Measurements from ENCODE around the gene RNF182.

DNA sequence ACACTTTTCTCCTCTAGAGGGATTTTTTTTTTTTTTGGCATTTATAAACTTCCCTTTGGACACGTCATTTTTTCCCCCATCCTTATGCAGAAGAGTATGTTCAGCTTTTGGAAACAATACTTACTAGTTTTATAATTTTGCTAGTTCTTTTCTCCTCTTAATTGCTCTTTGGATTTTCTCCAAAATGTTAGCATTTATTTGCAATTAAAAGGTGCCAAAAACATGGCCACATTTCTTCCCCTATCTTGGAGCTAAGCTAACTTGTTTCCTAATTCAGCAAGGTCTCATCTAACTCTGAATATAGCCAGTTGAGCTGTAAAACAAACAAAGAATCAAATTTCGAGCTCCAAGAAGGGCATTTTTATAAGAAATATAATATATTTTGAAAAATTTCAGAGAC lies 39.2 kb upstream of the RNF182 start:
- no peak for TF ChIP-seq CTCF (IDR thresholded peaks at IDR 0.05)
- TF ChIP-seq CEBPB (IDR thresholded peaks at IDR 0.05), result no peak
- TF ChIP-seq, protein P1, sequence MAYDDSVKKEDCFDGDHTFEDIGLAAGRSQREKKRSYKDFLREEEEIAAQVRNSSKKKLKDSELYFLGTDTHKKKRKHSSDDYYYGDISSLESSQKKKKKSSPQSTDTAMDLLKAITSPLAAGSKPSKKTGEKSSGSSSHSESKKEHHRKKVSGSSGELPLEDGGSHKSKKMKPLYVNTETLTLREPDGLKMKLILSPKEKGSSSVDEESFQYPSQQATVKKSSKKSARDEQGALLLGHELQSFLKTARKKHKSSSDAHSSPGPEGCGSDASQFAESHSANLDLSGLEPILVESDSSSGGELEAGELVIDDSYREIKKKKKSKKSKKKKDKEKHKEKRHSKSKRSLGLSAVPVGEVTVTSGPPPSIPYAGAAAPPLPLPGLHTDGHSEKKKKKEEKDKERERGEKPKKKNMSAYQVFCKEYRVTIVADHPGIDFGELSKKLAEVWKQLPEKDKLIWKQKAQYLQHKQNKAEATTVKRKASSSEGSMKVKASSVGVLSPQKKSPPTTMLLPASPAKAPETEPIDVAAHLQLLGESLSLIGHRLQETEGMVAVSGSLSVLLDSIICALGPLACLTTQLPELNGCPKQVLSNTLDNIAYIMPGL (CRISPR knock-in tag; IDR thresholded peaks at IDR 0.05; ENCODE audit: borderline replicate concordance), result no peak
- TF ChIP-seq, protein P2, sequence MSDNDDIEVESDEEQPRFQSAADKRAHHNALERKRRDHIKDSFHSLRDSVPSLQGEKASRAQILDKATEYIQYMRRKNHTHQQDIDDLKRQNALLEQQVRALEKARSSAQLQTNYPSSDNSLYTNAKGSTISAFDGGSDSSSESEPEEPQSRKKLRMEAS (IDR thresholded peaks at IDR 0.05), result no peak
- TF ChIP-seq BHLHE40 (IDR thresholded peaks at IDR 0.05; ENCODE audit: low read depth, low read length), result no peak
- no peak for TF ChIP-seq POLR2A (IDR thresholded peaks at IDR 0.05; ENCODE audit: low read length)

Data from A549 (cell line).